ENCODE data around the gene CD63. TPM values are rescaled to one million over a fixed set of nuclear protein-coding genes. Genes with fewer than 3 reads are reported as not detected.

The CD63 gene
- total and polyA plus RNA-seq, 9 of the 15 experiments (the other 6 are each of a cell fraction or from before 2014, with no cell fraction given), result 313 to 735 (median 433) TPM

GRCh38 chr12:55715833-55716581, 12.8 kb downstream of the CD63 start, which contains the start of gene BLOC1S1 (continued):
- TF ChIP-seq, protein P1, sequence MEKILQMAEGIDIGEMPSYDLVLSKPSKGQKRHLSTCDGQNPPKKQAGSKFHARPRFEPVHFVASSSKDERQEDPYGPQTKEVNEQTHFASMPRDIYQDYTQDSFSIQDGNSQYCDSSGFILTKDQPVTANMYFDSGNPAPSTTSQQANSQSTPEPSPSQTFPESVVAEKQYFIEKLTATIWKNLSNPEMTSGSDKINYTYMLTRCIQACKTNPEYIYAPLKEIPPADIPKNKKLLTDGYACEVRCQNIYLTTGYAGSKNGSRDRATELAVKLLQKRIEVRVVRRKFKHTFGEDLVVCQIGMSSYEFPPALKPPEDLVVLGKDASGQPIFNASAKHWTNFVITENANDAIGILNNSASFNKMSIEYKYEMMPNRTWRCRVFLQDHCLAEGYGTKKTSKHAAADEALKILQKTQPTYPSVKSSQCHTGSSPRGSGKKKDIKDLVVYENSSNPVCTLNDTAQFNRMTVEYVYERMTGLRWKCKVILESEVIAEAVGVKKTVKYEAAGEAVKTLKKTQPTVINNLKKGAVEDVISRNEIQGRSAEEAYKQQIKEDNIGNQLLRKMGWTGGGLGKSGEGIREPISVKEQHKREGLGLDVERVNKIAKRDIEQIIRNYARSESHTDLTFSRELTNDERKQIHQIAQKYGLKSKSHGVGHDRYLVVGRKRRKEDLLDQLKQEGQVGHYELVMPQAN (IDR thresholded peaks at IDR 0.05; ENCODE audit: borderline replicate concordance), result peak; percentile 99
- no peak for TF ChIP-seq OTX1 (CRISPR knock-in tag; IDR thresholded peaks at IDR 0.05)
- no peak for TF ChIP-seq PHTF2 (CRISPR knock-in tag; IDR thresholded peaks at IDR 0.05)
- peak; percentile 99 for TF ChIP-seq SIN3B (IDR thresholded peaks at IDR 0.05; ENCODE audit: low read depth)
- TF ChIP-seq, protein P2, sequence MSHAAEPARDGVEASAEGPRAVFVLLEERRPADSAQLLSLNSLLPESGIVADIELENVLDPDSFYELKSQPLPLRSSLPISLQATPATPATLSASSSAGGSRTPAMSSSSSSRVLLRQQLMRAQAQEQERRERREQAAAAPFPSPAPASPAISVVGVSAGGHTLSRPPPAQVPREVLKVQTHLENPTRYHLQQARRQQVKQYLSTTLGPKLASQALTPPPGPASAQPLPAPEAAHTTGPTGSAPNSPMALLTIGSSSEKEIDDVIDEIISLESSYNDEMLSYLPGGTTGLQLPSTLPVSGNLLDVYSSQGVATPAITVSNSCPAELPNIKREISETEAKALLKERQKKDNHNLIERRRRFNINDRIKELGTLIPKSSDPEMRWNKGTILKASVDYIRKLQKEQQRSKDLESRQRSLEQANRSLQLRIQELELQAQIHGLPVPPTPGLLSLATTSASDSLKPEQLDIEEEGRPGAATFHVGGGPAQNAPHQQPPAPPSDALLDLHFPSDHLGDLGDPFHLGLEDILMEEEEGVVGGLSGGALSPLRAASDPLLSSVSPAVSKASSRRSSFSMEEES (CRISPR knock-in tag; IDR thresholded peaks at IDR 0.05), result peak; percentile 100
- peak; percentile 69 for TF ChIP-seq MEF2A (IDR thresholded peaks at IDR 0.05; ENCODE audit: control insufficient read depth, low read depth, low read length)
- TF ChIP-seq MAFK (IDR thresholded peaks at IDR 0.05; ENCODE audit: low read length), result no peak
- TF ChIP-seq U2AF1 (optimal IDR thresholded peaks at IDR 0.05; ENCODE audit: low read depth, low read length), result no peak
- no peak for TF ChIP-seq GATA2 (CRISPR knock-in tag; IDR thresholded peaks at IDR 0.05)
- TF ChIP-seq ILK (tag; IDR thresholded peaks at IDR 0.05; ENCODE audit: borderline replicate concordance, low read depth), result no peak
- no peak for TF ChIP-seq U2AF2 (optimal IDR thresholded peaks at IDR 0.05; ENCODE audit: low read depth, low read length)
- TF ChIP-seq ZC3H11A (IDR thresholded peaks at IDR 0.05; ENCODE audit: low read depth, low read length), result no peak
- TF ChIP-seq BRF2 (IDR thresholded peaks at IDR 0.05; ENCODE audit: borderline replicate concordance, insufficient read depth, insufficient read length), result no peak
- TF ChIP-seq PRDM10 (IDR thresholded peaks at IDR 0.05; ENCODE audit: partially characterized antibody), result no peak
- peak; percentile 100 for TF ChIP-seq RAD51 (IDR thresholded peaks at IDR 0.05; ENCODE audit: borderline replicate concordance, low read depth)
- no peak for TF ChIP-seq PYGO2 (tag; IDR thresholded peaks at IDR 0.05)
- no peak for TF ChIP-seq SRSF9 (IDR thresholded peaks at IDR 0.05; ENCODE audit: borderline replicate concordance, low read depth, low read length)
- TF ChIP-seq ZNF77 (CRISPR knock-in tag; IDR thresholded peaks at IDR 0.05), result no peak

All from K562 (cell line).